HL-60 (cell line): Measurements from ENCODE around the gene CHERP.
A peak's percentile ranks its signal among the peaks of the same experiment; 100 is the strongest.
"Not testable (repeated sequence)": the region's sequence is repeated elsewhere in the genome, so short reads cannot be mapped to it uniquely, and the experiment has no call there.

Experiments
- DNase-seq, 2 experiments: peaks; one replicate each; pipeline ENCODE4 v3.0.0-alpha.2; 2010 to 2020; ENCODE audit warnings: low read depth in 1 of 2, low spot score in 1 of 2
- H3K27ac ChIP-seq: fragments of 250-450 bp; sonication (Bioruptor Pico); replicated peaks from 2 replicates; pipeline ENCODE4 v1.5.1; 2020; ENCODE audit warnings: mild to moderate bottlenecking, moderate library complexity
- H3K27me3 ChIP-seq: fragments of 250-450 bp; sonication (Bioruptor Pico); 2 replicates; pipeline ENCODE4 v1.5.1; 2021; ENCODE audit warnings: mild to moderate bottlenecking, moderate library complexity; ENCODE audit not compliant: insufficient read depth, poor library complexity, severe bottlenecking
- H3K4me3 ChIP-seq: replicated peaks from 2 replicates; pipeline ENCODE4 v1.5.1; 2011; ENCODE audit warnings: mild to moderate bottlenecking, control low read depth, low read length; ENCODE audit not compliant: insufficient read depth
- GABPA ChIP-seq: IDR thresholded peaks from 2 replicates; pipeline ENCODE4 v1.6.1; 2012; ENCODE audit warnings: low read depth
- POLR2AphosphoS5 ChIP-seq: IDR thresholded peaks from 2 replicates; pipeline ENCODE4 v1.6.1; 2012; ENCODE audit warnings: low read depth
- SPI1 ChIP-seq: IDR thresholded peaks from 2 replicates; pipeline ENCODE4 v1.6.1; 2012; ENCODE audit warnings: low read depth, mild to moderate bottlenecking, borderline replicate concordance
- TF ChIP-seq, protein P1 (sequence below): IDR thresholded peaks from one replicate; pipeline ENCODE4 v1.5.1; 2011; ENCODE audit warnings: low read length, control low read depth, inconsistent platforms; ENCODE audit not compliant: insufficient read depth
- TF ChIP-seq, protein P2 (sequence below): IDR thresholded peaks from 2 replicates; pipeline ENCODE4 v1.6.1; 2012; ENCODE audit warnings: low read depth; ENCODE audit not compliant: insufficient replicate concordance

CHERP gene

DNA sequence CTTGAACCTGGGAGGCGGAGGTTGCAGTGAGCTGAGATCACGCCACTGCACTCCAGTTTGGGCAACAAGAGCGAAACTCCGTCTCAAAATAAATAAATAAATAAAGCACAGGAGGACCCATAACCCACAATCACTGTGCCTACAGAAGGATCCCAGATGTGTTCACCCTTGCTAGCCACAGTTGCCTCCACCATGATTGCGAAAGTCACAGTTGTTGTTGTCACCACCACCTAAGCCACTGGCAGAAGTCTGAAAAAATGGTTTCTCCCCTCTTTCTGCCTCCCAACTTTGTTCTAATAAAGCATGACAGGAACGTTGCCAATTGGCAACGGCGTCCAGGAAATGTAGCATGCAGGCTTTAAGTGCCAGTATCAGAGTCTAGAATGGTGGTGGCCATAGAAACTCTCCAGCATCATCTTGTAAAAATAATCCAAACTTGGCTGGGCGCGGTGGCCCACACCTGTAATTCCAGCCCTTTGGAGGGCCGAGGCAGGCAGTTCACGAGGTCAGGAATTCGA is 68.3 kb downstream of the CHERP start:
- no peaks in the 10 kb centered on the region for H3K27me3 ChIP-seq
- no peak overlapping the region for H3K27ac ChIP-seq
- TF ChIP-seq SPI1 (no peak), POLR2AphosphoS5 (no peak), GABPA (no peak)
- TF ChIP-seq, protein P1, sequence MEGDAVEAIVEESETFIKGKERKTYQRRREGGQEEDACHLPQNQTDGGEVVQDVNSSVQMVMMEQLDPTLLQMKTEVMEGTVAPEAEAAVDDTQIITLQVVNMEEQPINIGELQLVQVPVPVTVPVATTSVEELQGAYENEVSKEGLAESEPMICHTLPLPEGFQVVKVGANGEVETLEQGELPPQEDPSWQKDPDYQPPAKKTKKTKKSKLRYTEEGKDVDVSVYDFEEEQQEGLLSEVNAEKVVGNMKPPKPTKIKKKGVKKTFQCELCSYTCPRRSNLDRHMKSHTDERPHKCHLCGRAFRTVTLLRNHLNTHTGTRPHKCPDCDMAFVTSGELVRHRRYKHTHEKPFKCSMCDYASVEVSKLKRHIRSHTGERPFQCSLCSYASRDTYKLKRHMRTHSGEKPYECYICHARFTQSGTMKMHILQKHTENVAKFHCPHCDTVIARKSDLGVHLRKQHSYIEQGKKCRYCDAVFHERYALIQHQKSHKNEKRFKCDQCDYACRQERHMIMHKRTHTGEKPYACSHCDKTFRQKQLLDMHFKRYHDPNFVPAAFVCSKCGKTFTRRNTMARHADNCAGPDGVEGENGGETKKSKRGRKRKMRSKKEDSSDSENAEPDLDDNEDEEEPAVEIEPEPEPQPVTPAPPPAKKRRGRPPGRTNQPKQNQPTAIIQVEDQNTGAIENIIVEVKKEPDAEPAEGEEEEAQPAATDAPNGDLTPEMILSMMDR, result no peak
- TF ChIP-seq, protein P2, sequence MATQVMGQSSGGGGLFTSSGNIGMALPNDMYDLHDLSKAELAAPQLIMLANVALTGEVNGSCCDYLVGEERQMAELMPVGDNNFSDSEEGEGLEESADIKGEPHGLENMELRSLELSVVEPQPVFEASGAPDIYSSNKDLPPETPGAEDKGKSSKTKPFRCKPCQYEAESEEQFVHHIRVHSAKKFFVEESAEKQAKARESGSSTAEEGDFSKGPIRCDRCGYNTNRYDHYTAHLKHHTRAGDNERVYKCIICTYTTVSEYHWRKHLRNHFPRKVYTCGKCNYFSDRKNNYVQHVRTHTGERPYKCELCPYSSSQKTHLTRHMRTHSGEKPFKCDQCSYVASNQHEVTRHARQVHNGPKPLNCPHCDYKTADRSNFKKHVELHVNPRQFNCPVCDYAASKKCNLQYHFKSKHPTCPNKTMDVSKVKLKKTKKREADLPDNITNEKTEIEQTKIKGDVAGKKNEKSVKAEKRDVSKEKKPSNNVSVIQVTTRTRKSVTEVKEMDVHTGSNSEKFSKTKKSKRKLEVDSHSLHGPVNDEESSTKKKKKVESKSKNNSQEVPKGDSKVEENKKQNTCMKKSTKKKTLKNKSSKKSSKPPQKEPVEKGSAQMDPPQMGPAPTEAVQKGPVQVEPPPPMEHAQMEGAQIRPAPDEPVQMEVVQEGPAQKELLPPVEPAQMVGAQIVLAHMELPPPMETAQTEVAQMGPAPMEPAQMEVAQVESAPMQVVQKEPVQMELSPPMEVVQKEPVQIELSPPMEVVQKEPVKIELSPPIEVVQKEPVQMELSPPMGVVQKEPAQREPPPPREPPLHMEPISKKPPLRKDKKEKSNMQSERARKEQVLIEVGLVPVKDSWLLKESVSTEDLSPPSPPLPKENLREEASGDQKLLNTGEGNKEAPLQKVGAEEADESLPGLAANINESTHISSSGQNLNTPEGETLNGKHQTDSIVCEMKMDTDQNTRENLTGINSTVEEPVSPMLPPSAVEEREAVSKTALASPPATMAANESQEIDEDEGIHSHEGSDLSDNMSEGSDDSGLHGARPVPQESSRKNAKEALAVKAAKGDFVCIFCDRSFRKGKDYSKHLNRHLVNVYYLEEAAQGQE, result no peak
- DNase-seq, result peak; percentile 37 to 44
- H3K4me3 ChIP-seq, result no peak overlapping the region

DNA sequence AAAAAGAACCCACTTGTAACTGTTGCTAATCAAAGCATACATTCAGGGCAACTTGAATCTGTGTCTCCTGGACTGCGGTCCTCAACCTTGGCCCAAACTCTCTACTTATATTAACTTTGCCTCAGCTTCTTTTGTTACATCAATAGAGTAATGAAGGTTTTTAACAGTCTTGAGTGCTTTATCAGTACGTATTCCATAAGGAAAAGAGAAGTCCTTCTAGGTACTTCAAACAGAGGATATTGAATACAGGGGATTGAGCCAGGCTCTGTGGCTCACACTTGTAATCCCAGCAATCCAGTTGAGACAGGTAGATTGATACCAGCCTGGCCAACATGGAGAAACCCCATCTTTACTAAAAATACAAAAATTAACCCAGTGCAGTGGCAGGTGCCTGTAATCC is 69.2 kb downstream of the CHERP start:
- no peak for TF ChIP-seq POLR2AphosphoS5
- TF ChIP-seq, protein P1, result no peak
- TF ChIP-seq, protein P2, result no peak
- no peak for TF ChIP-seq SPI1
- no peak for TF ChIP-seq GABPA
- no peaks in the 10 kb centered on the region for H3K27me3 ChIP-seq
- DNase-seq, result no peak
- no peak overlapping the region for H3K4me3 ChIP-seq
- no peak overlapping the region for H3K27ac ChIP-seq

DNA sequence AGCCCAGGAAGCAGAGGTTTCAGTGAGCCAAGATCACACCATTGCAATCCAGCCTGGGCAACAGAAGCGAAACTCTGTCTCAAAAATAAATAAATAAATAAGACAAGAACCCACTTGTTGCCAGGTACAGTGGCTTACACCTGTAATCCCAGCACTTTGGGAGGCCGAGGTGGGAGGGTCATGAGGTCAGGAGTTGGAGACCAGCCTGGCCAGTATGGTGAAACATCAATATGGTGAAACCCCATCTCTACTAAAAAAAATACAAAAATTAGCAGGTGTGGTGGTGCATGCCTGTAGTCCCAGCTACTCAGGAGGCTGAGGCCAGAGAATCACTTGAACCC is 69.7 kb downstream of the CHERP start:
- not testable (repeated sequence) for H3K27me3 ChIP-seq, DNase-seq
- peak overlapping the region; percentile 74 for H3K4me3 ChIP-seq
- H3K27ac ChIP-seq, result peak overlapping the region; percentile 81

DNA sequence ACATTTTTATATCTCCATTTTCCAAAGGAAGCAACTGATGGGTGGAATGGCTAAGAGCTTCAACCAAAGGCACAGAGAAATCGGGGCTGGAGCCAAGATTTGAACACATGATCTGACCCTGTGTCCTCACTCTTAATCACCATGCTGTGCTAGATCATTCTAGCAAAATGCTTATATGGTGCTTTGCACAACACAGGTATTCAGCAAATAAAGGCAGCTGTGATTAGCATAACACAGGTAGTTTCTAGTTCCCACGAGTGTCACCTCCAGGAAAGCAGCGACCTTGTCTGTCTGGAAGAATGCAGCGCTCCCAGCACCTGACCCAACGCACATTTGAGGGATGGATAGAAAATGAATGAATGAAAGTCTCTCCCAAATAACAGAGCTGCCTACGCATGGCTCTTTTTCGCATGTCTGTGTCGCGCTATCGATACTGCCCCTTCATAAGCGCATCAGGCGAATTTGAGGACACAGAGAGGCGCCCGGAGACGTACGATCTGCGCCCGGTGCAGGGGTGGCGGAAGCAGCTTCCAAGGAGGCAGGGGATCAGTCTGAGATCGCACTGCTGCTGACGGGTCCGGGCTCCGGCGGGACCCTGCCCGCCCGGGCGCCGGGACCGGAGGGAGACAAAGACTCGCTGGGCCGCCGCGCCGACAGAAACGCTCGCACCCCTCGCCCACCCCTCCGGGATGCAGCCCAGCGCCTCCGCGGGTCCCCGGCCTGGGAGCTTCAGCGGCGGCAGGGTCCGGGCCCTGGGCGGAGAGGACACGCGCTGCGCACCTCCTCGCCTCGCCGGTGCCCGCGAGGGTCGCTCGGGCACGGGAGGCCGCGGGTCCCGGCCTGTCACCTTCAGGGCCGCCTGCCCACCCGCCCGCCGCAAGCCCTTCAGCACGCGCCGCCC is 71.1 kb downstream of the CHERP start:
- no peak for TF ChIP-seq SPI1
- no peak for TF ChIP-seq GABPA
- TF ChIP-seq, protein P1, result no peak
- TF ChIP-seq POLR2AphosphoS5, result no peak
- TF ChIP-seq, protein P2, result no peak
- no peaks in the 10 kb centered on the region for H3K27me3 ChIP-seq
- DNase-seq, result peak; percentile 15 to 50
- peak overlapping the region; percentile 48 for H3K27ac ChIP-seq
- peak overlapping the region; percentile 74 for H3K4me3 ChIP-seq
